Measurements from ENCODE around the gene CPLX1.

The CPLX1 gene

DNA sequence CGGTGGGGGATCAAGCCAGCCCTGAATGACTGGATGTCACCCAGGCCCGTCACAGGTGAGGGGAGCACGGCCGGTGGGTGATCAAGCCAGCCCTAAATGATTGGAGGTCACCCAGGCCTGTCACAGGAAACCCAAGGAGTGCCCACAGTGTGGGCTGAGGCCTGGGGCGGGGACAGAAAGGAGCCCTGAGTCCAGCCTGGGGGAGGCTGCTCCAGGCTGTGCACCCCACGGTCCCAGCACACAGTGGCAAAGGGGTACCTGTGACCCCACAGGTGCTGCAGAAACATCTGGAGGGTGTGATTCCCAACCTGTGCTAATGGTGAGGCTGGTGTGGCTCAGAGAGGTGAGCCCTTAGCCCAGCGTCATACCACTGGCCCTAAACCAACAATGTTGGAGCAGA, 6.2 kb upstream of the CPLX1 start:
- DNase-seq: no peak

DNA sequence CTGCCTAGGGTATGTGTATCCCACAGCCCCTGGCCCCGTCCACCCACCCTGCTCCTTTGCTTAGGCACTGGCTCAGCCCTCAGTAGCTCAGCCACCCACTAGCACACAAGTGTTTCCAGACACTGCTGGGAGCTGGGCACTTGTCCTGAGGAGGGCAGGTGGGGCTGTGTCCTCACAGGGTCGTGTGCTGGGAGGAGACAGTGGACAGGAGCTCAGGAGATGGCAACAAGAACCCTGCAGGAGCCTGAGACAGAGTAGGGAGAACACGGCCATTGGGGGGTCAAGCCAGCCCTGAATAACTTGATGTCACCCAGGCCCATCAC, 5.5 kb upstream of the CPLX1 start:
- no peak for DNase-seq

DNA sequence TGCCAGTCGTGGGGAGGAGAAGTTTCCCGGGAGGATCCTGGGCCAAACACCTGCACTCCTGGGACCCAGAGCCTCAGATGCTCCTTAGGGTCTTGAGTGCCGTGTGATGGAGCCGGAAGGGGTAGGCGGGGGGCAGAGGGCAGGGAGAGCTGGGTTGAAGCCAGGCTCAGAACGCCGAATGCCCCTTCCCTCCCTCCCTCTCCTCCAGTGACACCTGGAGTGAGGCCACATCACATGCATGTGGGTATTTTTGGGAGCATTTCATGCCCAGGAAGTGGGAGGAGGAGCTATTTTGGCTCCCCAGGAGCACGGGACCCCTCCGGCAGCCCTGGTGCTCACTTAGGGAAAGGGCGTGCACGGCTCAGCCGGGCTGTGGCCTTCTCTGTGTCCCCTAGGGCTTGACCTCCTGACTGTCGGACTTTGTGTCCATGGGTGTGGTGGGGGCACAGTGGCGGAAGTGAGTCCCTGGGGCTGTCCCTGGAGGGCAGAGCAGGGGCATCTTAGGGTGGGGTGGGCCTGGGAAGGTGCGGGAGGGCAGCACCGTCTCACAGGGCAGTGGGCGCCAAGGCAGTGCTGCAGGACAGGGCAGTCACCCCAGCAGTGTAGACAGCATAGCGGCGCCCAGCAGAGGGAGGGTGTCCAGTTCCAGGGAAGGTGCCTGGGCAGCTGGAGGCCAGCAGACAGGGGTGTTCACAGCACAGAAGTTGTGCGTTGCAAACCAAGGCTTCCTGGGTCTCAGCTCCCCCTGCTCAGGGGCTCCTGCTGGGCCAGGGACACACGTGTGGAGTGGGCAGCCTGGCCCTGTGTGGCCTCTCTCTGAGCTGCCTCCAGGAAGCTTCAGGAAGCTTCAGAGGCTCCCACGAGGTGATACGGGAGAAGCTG, 4.9 kb upstream of the CPLX1 start:
- DNase-seq: no peak

DNA sequence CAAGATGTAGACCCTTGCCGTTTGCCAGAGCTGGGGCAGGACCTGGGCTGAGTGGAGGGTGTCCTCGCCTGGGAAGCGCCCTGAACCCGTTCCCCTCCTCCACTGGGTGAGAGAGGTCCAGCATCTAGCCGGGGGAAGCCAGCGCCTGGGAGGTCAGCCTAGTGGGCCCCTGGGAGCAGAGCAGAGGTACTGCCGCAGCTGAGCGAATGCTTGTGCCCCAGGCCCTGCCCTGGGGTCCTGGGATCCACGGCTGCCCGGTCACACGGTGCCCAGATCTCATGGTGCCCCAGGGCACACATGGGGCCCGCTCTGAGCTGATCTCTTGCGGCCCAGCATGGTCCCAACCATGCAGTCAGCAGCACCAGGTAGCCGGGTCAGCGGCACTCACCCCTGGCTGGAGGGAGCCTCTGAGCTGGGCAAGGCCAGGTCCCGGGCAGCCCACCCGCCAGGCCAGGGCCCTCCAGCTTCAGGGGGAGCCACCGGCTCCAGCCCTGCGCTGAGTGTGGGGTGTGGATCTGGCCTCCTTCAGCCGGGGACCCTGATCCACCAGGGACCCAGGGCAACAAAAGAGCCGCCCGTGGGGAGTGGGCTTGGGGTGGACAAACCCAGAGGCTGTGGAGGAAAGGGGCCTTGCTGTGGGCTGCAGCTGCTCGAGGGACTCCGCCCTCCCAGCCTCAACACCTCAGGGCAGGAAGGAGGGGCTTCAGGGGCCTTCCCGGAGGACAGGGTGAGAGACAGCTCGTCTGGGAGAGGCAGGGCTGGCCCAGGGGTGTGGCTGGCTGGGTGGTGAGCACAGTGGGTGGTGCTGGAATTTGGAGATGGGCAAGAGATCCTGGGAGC, 4.1 kb upstream of the CPLX1 start:
- DNase-seq: no peak

DNA sequence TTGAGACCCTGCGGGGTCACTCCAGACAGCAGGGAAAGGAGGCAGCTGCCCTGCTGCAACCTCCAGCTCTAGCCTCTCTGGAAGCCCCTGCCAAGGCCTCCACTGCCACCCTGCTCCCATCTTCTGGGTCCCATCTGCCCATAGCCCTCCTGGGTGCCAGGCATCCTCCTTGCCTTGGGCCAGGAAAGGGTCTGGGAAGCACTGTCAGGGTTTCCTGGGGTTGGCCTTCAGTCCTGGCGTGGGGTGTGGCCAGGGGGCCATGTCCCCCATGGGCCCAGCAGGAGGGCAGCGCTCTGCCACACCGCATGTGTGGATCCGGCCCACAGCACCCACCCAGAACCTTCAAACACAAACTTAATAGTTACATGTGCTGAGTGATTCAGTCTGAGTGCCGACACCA, 3.4 kb upstream of the CPLX1 start:
- DNase-seq: no peak

DNA sequence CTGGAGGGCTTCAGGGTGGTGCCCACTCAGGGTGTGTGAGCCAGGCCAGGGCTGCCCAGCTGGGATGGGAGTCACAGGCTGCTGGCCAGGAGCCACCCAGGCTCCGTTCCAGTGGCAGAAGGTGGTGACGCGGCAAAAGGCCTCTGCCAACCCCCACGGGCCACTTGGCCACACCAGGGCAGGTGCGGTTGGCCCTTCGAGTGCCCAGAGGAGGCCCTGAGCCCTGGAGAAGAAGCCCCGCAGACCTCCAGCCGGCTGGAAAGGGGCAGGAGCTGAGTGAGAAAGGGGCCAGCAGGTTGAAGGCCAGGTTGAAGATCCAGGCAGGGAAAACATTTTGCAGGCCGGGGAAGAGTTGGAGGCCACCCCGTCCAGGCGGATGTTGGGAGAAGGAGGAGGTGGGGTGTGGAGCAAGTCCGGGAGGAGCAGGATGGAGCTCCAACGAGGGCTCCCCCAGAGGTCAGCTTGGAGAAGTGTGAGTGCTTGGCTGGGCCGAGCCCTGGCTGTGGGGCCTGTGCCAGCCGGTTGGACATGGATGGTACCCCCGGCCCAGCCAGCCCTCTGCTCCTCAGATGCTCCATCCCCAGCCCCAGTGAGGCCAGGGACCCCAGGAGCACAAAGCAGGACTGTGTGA, 2.8 kb upstream of the CPLX1 start:
- DNase-seq: no peak

DNA sequence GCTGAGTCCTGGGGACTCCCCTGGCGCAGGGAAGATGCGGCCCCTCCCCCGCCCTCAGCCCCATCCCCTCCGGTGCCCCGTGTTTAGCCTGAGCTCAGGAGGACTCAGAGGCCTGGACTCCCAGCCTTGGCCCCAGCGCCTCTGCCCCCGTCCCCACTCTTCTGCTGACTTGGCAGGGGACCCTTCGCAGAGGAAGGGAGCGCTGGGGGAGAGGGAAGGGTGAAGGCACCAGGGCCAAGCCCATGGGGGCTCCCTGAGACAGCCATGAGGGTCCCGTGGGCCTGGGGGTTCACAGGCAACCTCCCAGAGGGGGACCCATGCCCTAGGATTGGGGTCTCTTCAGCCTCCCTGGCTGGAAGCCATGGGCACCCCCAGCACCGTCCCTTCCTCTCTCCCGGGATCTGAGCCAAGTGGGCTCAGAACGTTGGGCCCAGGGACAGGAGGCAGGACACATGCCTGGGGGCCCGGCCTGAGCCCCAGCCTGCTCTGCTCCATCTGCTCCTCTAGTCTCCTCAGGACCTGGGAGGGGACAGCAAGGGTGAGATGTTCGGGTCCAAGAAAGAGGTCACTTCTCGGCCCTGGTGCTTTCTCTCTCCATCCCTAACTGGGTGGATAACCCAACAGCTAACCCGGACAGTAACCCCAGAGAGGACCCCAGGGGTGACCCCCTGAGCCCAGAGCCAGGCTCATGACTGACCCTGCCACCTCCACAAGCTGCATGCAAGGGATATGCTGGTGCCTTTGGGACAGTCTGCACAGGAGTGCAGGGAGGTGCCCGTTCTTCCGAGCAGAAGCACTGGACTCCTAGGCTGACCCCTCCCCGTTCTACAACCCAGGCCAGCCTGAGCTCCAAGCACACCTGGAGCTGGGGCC, 1.5 kb upstream of the CPLX1 start:
- DNase-seq: no peak

DNA sequence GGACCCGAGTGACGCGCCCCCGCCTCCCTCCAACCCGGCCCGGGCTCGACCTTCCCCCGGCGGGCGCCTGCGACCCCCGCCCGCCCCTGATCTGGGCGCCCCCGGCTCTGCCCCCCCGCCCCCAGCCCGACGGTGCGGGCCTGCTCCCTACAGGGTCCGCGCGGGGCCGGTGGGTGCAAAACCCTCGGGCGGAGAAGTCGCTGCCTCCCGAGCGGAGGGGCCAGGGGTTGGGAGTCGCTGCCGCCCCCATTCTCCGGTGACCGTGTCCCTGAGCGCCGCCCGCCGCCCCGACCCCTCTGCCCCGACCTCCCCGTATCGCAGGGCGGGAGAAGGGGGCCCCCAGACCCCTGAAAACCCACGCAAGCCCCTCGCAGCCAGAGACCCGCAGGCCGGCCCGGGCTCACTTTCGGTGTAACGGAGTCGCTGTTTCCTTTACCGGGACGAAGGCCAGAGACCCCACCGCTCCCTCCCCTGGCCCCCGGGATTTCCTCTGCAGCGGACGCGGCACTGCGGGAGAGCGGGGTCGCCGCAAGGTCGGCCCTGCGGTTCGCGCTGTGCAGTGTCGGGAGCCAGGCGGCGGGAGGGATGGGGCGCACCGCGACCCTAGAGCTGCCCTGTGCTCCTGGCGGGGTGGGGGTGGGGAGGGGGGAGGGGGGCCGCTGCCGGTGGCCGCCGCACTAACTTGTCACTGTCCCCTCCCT, 729 bp upstream of the CPLX1 start:
- DNase-seq: no peak

DNA sequence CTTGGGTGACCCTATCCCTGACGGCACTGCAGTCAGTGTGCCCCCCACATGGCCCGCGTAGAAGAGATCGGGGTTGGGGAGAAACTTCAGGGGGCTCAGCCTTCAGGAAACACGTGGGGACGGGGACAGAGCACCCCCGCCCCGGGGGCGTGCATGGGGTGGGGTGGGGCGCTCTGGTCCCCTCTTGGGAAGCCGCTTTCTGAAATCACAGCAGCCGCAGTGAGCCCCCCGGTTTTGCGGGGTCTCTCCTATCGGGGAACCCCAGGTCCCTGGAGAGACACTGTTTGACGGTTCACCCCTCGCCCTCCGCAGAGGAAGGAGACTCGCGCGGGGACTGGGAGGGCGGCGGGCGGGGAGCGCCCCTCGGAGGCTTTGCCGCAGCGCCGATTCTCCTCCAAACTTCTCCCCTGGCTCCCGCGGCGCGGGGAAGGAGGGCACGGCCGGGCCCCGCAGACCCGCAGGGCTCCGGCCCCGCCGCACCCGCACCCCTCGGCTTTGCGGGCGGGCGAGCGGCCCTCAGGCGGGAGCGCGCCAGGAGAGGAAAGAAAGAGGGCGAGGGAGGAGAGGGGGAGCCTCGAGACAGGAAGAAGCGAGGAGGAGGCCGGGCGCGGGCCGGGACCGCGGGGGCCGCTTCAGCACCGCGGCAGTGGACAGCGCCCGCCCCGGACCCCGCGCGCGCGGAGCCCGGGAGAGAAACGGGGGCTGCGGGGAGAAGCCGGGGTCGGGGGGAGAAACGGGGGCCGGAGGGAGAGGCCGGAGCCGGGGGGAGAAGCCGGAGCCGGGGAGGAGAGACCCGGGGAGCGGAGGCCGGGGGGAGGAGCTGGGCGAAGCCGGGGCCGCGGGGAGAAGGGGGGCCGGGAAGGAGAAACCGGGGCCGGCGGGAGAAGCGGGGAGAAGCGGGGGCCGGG, 612 bp downstream of the CPLX1 start:
- DNase-seq: no peak

DNA sequence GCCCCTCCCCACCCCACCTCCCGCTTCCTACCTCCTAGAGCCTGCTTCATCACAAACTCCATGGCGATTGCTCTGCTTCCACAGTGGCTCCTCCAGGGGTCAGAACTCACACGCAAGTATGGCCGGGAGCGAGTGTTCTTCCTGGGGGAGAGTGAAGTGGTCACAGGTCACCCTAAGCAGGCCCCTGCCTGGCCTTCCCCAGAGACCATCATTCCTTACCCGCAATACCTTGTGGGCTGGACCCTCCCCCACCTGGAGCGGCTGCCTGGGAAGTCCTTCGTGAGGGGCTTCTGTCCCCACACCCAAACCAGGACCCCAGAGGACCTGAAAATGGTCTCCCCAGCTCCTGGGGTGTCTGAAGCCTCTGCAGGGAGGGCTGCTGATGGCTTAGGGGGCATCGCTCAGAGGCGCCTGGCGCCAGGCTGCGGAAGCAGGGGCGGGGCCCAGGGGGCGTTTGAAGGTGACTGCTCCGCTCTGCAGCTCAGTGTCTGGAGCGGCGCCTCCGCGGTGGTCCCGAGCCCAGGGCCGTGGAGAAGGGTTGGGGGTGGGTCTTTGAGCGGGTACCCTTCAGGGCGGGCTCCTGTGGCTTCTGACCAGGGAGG, 1.4 kb downstream of the CPLX1 start:
- DNase-seq: no peak

DNA sequence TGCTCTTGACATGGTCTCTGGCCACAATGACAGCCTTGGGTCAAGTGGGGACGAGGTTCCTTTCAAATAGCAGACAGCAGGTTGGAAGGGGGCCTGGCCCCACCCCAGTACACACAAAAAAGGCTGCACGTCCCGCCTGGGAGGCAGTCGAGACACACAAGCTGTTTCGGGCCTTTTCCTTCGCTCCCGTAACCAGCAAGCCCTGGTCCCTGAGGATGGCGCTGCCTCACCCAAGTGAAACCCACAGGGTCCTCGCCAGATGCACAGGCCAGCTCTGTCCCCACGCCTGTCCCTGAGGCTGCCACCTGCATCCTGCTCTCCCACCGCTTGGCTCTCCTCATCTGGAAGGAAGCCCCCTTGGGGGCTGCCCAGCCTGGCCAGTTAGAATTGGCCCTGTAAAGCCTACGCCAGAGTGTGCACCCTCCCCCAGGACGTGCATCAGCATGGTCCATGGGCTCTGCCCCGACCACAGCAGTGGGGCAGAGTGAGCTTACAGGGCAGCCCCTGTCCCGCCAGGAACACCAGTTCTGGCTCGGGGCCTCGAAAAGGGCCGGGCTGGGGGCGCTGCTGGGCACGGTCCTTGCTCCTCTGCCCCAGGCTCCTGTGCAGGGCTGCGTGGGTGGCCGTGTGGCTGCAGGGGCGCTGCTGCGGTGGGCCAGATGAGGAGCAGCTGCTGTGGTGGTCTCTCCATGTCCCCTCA, 2.0 kb downstream of the CPLX1 start:
- DNase-seq: no peak

DNA sequence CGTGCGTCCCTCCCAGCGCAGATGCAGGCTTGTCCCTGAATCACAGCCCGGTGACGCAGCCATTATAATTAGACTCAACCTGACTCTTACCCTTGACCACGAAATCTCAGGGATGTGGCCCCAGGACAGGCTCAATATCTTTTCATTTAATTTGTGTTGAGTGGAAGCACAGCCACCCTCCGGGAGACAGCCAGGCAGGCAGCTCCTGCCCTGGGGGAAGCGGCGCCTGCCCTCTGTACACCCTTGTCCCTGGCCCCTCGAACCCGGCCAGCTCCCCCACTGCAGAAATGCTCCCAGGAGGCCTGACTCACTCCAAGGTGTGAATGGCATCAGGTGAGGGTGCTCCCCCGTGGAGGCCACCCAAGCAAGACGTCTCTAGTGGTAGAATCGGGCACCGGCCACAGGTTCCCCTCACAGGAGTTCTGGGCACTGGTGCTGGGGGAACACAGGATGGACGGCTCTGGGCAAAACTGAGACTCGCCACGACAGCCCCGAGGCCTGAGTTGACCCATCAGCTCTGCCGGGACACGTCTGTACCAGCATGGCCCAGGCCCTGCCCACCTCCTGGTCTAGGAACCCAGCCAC, 2.7 kb downstream of the CPLX1 start:
- DNase-seq: no peak

DNA sequence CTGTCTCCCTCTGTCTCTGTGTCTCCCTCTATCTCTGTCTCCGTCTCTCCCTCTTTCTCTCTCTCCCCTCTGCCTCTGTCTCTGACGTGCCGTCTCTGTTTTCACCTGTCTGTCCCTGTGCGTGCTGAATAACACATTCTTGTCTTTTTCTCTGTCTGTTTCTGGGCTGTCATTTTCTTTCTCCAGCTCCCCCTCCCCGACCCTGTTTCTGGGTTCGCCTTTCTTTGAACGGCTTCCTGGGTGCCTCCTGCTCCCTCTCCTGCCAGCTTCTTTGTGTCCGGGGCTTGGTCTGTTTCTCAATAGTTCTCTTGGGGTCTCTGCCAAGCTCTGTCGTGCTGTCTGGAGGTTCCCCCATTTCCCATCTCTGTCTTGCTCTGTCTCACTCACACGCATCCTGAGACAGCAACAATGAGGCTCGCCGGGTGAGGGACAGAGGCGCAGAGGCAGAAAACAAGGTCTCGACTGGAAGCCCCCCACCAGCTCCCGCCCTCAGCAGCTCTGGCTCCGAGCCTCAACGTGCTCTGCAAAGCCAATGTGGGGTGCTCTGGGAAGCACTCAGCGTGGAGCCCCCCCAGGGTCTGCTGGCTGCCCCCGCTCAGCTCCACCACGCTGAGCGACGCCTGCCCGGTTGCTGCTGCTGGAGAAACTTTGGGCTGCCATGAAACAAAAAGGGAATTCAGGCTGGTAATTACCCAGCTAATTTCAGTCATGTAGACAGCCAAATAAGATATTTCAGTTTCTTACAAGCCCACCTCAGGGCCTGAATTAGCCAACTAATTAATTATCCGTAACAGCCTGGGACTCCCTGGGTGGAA, 3.4 kb downstream of the CPLX1 start:
- DNase-seq: no peak

DNA sequence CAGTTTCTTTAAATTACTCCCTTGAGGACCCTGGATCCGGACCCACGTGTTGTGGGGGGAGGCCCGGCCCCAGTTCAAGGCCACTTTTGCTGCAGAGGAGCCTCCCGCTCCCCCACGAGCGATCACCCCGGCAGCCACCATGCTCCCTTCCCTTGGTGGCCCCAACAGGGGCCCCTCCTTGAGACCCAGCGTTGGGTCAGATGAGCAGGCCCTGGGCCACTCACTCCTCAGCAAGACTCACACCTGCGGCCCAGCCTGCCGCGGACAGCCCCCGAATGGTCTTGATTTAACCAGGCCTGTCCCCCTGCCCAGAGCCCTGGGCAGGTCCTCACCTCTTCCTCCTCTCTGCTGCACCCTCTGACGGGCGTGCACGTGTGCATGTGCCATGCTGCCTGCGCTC, 4.3 kb downstream of the CPLX1 start:
- DNase-seq: no peak

DNA sequence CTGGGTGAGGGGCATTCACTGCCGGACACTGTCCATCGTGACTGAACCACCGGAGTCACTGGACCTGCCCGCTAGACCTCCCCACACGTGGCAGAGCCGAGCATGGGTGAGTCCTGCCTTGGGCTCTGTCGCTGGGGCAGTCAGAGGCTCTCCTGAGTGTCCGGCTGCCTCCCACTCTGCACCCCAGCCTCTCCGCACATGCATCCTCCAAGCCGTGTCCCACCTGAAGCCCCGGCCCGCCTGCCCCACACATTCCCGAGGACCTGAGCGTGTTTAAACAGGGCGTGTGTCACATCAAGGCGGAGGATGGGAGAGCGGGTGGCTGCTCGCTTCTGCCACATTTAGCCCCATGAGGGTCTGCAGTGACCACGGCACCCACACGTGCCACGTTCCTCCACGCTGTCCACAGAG, 4.7 kb downstream of the CPLX1 start:
- no peak for DNase-seq

DNA sequence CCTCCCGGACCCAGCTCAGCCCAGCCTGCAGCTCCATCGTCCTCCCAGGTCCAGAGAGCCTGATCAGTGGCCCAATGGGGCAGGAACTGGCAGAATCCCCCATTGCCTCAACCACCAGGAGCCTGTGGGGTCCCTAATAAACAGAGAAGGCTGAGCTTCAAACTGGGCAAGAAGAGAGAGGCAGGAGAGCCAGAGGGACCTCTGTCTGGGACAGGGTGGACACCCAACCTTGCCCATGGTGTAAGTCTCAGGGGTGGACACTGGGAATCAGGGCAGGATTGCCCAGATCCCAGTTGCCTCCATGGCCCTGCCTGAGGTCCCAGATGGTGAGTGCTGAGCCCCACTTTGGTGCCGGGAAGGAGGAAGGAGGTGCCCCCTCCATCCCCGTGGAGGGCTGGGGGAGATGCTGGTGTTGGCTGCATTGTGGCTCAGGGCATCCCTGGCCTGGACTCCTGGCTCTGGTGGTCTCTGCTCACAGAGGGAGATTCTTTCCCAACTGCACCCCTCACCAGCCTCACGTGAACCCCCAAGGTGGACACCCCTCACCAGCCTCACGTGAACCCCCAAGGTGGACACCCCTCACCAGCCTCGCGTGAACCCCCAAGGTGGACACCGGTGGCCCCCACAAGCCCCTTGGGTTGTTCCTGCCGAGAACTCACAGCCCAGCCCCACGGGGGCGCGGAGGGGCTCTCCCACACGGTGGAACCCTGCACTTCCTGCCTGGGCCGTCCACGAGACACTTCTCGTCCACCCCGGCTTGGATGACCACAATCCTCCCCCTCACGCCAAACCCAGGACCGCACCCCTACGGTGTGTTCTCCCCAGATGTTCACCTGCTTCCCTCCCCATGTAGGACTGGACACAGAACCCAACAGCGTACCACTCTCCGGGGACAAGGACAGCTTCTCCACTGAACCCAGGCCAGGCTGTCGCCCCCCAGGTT, 5.4 kb downstream of the CPLX1 start:
- DNase-seq: no peak

Measured in NCI-H187 (cell line).